K562 (cell line): Measurements from ENCODE around the gene TOM1L2. TPM values are rescaled to one million over a fixed set of nuclear protein-coding genes. Genes with fewer than 3 reads are reported as not detected.

Experiments used
- ATAC-seq: fragments of 200-7000 bp; cut with Tn5 transposase; 3 replicates; pipeline ENCODE4 v1.9.1; 2020; ENCODE audit warnings: moderate library complexity
- BruUV-seq: library from RNA; stranded (reverse); fragments of 400-500 nt; replicated peaks from 2 replicates; lab custom pipeline; 2021; lab: Mats Ljungman, UMichigan
- CTCF ChIA-PET: fragments of 300-600 bp; formaldehyde crosslinking; extraction: SDS; loops from one replicate; lab custom pipeline; 2021; ENCODE audit warnings: low intra/inter-chr PET ratio; lab: Yijun Ruan, JAX
- POLR2A ChIA-PET: fragments of 300-600, 350-650 bp; sonication (Branson Sonifier 250); formaldehyde crosslinking; extraction: SDS; loops from one replicate; lab custom pipeline; 2021; ENCODE audit warnings: antibody characterized with exemption, inconsistent platforms; lab: Yijun Ruan, JAX
- DNase-seq, 4 experiments: peaks; one replicate each; pipeline versions ENCODE4 v3.0.0 to v3.0.0-alpha.2; 2011 to 2018; ENCODE audit warnings: low spot score in 3 of 4, mixed read lengths in 3 of 4; ENCODE audit errors: extremely low read depth in 1 of 4
- FAIRE-seq: peaks from 2 replicates; lab custom pipeline; 2011; peaks lifted over from hg19 to GRCh38; lab: Jason Lieb, UNC
- H2AFZ ChIP-seq: 2 replicates; pipeline ENCODE4 v1.6.0; 2011; ENCODE audit warnings: low read depth, low read length, control low read depth, inconsistent platforms
- H3K27ac ChIP-seq: fragments of 200-600 bp; 3 replicates; pipeline ENCODE4 v1.8.0; 2011; ENCODE audit warnings: low read depth, mild to moderate bottlenecking, control low read depth, inconsistent platforms, low read length, moderate library complexity, mixed read lengths; ENCODE audit errors: extremely low read depth
- H3K27me3 ChIP-seq, 2 experiments: fragments of 300-600 bp in 1 of 2; 2 replicates in 1 of 2; 3 replicates in 1 of 2; pipeline versions ENCODE4 v1.6.0 to v1.8.0; 2011; ENCODE audit warnings: inconsistent platforms in 2 of 2, low read length in 2 of 2, mild to moderate bottlenecking in 1 of 2, mixed read lengths in 1 of 2, moderate library complexity in 1 of 2; ENCODE audit not compliant: control insufficient read depth in 2 of 2, insufficient read depth in 2 of 2
- H3K36me3 ChIP-seq: fragments of 300-600 bp; 3 replicates; pipeline ENCODE4 v1.8.0; 2011; ENCODE audit warnings: mild to moderate bottlenecking, low read length, inconsistent platforms; ENCODE audit not compliant: control insufficient read depth, insufficient read depth
- H3K4me1 ChIP-seq, 2 experiments: fragments of 200-600 bp in 1 of 2; replicated peaks in 1 of 2; 2 replicates in 1 of 2; 3 replicates in 1 of 2; pipeline versions ENCODE4 v1.5.1 to v1.8.0; 2011; ENCODE audit warnings: inconsistent platforms in 2 of 2, low read length in 2 of 2, mild to moderate bottlenecking in 1 of 2, mixed read lengths in 1 of 2, moderate library complexity in 1 of 2; ENCODE audit not compliant: control insufficient read depth in 2 of 2, insufficient read depth in 2 of 2
- H3K4me2 ChIP-seq: 2 replicates; pipeline ENCODE4 v1.6.1; 2011; ENCODE audit warnings: low read length, control low read depth, inconsistent platforms, mixed read lengths; ENCODE audit not compliant: insufficient read depth
- H3K4me3 ChIP-seq: fragments of 200-600 bp; sonication (generic), shearing (Covaris generic); 2 replicates; pipeline ENCODE4 v1.5.1; 2016; ENCODE audit warnings: control low read depth, inconsistent platforms
- H3K79me2 ChIP-seq: fragments of 200-600 bp; 3 replicates; pipeline ENCODE4 v1.8.0; 2011; ENCODE audit warnings: low read length, inconsistent platforms; ENCODE audit not compliant: control insufficient read depth, insufficient read depth
- H3K9ac ChIP-seq, 2 experiments: 2 replicates each; pipeline versions ENCODE4 v1.6.0 to v1.6.1; 2011; ENCODE audit warnings: low read depth in 2 of 2, low read length in 2 of 2, control low read depth in 1 of 2, inconsistent platforms in 1 of 2, mild to moderate bottlenecking in 1 of 2, mixed read lengths in 1 of 2; ENCODE audit not compliant: insufficient read depth in 1 of 2
- H3K9me1 ChIP-seq: one replicate; pipeline ENCODE4 v1.6.0; 2011; ENCODE audit warnings: inconsistent platforms, mild to moderate bottlenecking, low read length, moderate library complexity; ENCODE audit not compliant: control insufficient read depth, insufficient read depth
- H3K9me3 ChIP-seq: replicated peaks from 2 replicates; pipeline ENCODE4 v1.5.1; 2011; ENCODE audit warnings: low read depth, low read length, inconsistent platforms; ENCODE audit not compliant: control insufficient read depth, insufficient read depth
- H4K20me1 ChIP-seq: replicated peaks from 2 replicates; pipeline ENCODE4 v1.6.1; 2011; ENCODE audit warnings: low read length, inconsistent platforms, mixed read lengths; ENCODE audit not compliant: control insufficient read depth, insufficient read depth
- DNMT1 ChIP-seq: fragments of 450-650 bp; IDR thresholded peaks from 2 replicates; pipeline ENCODE4 v1.6.1; 2016; ENCODE audit warnings: antibody characterized with exemption, mild to moderate bottlenecking
- HSF4 ChIP-seq: fragments of 250-450 bp; sonication (Bioruptor Pico); IDR thresholded peaks from 2 replicates; pipeline ENCODE4 v2.1.2; 2022; ENCODE audit warnings: mild to moderate bottlenecking, moderate library complexity, borderline replicate concordance
- IRF2 ChIP-seq: sonication (generic); formaldehyde crosslinking; IDR thresholded peaks from 2 replicates; pipeline ENCODE4 v1.8.1; 2022; ENCODE audit warnings: mild to moderate bottlenecking, missing genetic modification reagents
- MCM7 ChIP-seq, 2 experiments: fragments of 450-650 bp; IDR thresholded peaks; 2 replicates each; pipeline ENCODE4 v1.6.1; 2016 to 2018
- POLR2AphosphoS5 ChIP-seq: IDR thresholded peaks from 2 replicates; pipeline ENCODE4 v1.6.1; 2011; ENCODE audit warnings: mild to moderate bottlenecking, low read depth, low read length, moderate library complexity; ENCODE audit not compliant: control insufficient read depth, insufficient read depth
- POLR2H ChIP-seq: IDR thresholded peaks from 2 replicates; pipeline ENCODE4 v1.6.1; 2016; ENCODE audit warnings: missing genetic modification characterization, low read depth, mild to moderate bottlenecking, control low read depth, missing compliant biosample characterization, moderate library complexity
- POLR3A ChIP-seq: IDR thresholded peaks from 2 replicates; pipeline ENCODE4 v1.6.1; 2011; ENCODE audit warnings: borderline replicate concordance, mild to moderate bottlenecking, moderate library complexity; ENCODE audit not compliant: insufficient read length, insufficient read depth; ENCODE audit errors: extremely low read depth
- PURB ChIP-seq: sonication (generic); formaldehyde crosslinking; IDR thresholded peaks from 2 replicates; pipeline ENCODE4 v1.9.0; 2021; ENCODE audit warnings: low read depth, mild to moderate bottlenecking, missing genetic modification reagents
- RAD21 ChIP-seq, 2 experiments: fragments of 250-450 bp in 1 of 2; fragments of 450-650 bp in 1 of 2; sonication (Bioruptor Pico) in 1 of 2; formaldehyde crosslinking in 1 of 2; IDR thresholded peaks in 1 of 2; conservative IDR thresholded peaks in 1 of 2; 2 replicates each; pipeline versions ENCODE4 v1.4.0 to v1.8.0; 2020 to 2022; ENCODE audit warnings: mild to moderate bottlenecking in 2 of 2, moderate library complexity in 1 of 2
- RBM34 ChIP-seq: fragments of 200-400 bp; formaldehyde crosslinking; IDR thresholded peaks from 2 replicates; pipeline ENCODE4 v1.6.1; 2018; ENCODE audit warnings: low read length, borderline replicate concordance; ENCODE audit not compliant: insufficient read depth
- TBP ChIP-seq: optimal IDR thresholded peaks from 2 replicates; pipeline ENCODE3; 2011; ENCODE audit warnings: low read depth, low read length, improper control_type of control experiment
- TGIF2 ChIP-seq: sonication (generic); formaldehyde crosslinking; IDR thresholded peaks from 2 replicates; pipeline ENCODE4 v1.8.1; 2022; ENCODE audit warnings: mild to moderate bottlenecking, missing genetic modification reagents, moderate library complexity
- ZFPM2 ChIP-seq: fragments of 250-450 bp; sonication (Bioruptor Pico); IDR thresholded peaks from 2 replicates; pipeline ENCODE4 v1.5.1; 2022; ENCODE audit warnings: mild to moderate bottlenecking
- ZNF146 ChIP-seq: IDR thresholded peaks from one replicate; pipeline ENCODE4 v1.6.1; 2018; ENCODE audit warnings: missing compliant biosample characterization; ENCODE audit not compliant: unreplicated experiment
- ZNF57 ChIP-seq: fragments of 450-650 bp; formaldehyde crosslinking; IDR thresholded peaks from 2 replicates; pipeline ENCODE4 v1.4.0; 2020; ENCODE audit warnings: mild to moderate bottlenecking, moderate library complexity
- WGBS: fragments of 100-300 bp; shearing (Covaris generic); methylation state at CpG from one replicate; pipeline ENCODE4 v1.1.6; 2016; ENCODE audit warnings: low coverage, mixed read lengths; ENCODE audit not compliant: insufficient coverage; ENCODE audit errors: missing lambda C conversion rate; 5-methylcytosine and 5-hydroxymethylcytosine counted together
- in situ Hi-C: fragments of 300-500 bp; cut with MboI; formaldehyde crosslinking; loops from 4 replicates; pipeline ENCODE4 v1.15.0; 2018; ENCODE audit warnings: inconsistent platforms, mixed read lengths
- intact Hi-C: fragments of 100-400 bp; cut with micrococcal nuclease; formaldehyde crosslinking; loops from 2 replicates; pipeline ENCODE4 v1.14.2; 2022
- polyA plus RNA-seq, 8 experiments: library from polyadenylated mRNA; depleted of rRNA in 4 of 8; stranded (reverse) in 5 of 8; unstranded in 3 of 8; fragments of >200 nt; fragmentation: Nextera tagmentation in 2 of 8; fragmentation: Illumina TruSeq in 1 of 8; extraction: Ambion mirVana in 2 of 8; extraction: Trizol in 1 of 8; gene quantifications; 2 replicates each; pipeline versions ENCODE4 v1.2.1 to v1.2.3, GENCODE V29; 2011 to 2014; ENCODE audit warnings: inconsistent platforms in 1 of 8, missing spikeins in 1 of 8
- total RNA-seq, 7 experiments: library from RNA; depleted of rRNA in 6 of 7; stranded (reverse); fragments of >200 nt in 6 of 7; fragmentation: Illumina TruSeq in 2 of 7; extraction: Trizol in 2 of 7; gene quantifications; 2 replicates each; pipeline versions ENCODE4 v1.2.1 to v1.2.3, GENCODE V29; 2011 to 2021; ENCODE audit warnings: low replicate concordance in 1 of 7
- TF ChIP-seq, protein P1 (sequence below), 2 experiments: fragments of 450-650 bp; conservative IDR thresholded peaks; 2 replicates each; pipeline ENCODE4 v1.6.1; 2017; ENCODE audit warnings: mild to moderate bottlenecking in 2 of 2, moderate library complexity in 2 of 2
- TF ChIP-seq, protein P2 (sequence below): fragments of 450-650 bp; IDR thresholded peaks from 2 replicates; pipeline ENCODE4 v1.7.1; 2018; ENCODE audit warnings: mild to moderate bottlenecking, low read depth; ENCODE audit not compliant: partially characterized antibody

TOM1L2 gene
- total and polyA plus RNA-seq, 9 of the 15 experiments (the other 6 are each of a cell fraction or from before 2014, with no cell fraction given), result 0.07 to 6.0 (median 2.5) TPM

DNA sequence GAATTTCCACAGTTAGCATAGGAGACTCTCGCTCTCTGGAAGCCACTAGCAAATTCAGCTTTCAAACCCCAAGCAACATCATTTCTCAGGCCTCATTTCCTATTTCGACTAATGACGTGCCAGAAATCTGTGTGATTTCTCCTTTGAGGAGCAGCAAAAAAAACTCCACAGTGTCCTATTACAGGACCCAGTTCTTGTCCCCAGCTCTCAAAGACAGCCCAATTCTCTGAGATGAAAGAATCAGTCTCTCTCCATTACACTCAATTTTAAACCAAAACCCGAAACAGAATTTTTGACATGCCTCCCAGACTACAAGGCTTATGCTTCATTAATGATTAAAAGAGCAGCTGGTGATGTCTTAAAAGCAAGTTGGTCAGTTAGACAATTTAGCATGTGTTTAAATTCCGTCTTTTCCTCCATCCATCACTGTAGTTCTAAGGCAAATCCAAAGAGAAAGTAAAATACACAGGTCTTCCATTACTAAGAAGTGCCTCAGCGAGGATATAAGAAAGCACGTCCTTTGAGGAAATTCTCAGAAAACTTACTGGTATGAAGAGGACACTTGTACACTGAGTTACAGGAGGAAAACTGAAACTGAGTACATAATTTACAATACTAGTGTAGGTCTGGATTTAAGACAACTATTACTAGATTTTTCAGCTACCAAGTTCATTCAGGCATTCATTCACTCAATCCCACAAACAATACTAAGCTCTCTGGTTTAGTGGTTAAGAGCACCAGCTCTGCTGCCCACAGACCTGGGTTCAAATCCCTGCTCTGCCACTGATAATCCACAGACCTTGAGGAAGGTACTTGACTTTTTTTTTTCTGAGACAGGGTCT, 12.5 kb downstream of the TOM1L2 start:
- Histone ChIP-seq H4K20me1 (no peaks in the 10 kb centered on the region; the same call in 1 of the 2 replicates), H3K9me3 (no peaks in the 10 kb centered on the region), H3K4me3 (no peak overlapping the region), H3K4me2 (no peak overlapping the region), H3K27ac (no peak overlapping the region), H3K79me2 (no peaks in the 10 kb centered on the region), H3K4me1 (peaks cover 7 to 8% of the 10 kb centered on the region in 2 experiments; a peak in 3 of 5 replicates), H2AFZ (no peak overlapping the region), H3K27me3 (no peaks in the 10 kb centered on the region), H3K36me3 (no peaks in the 10 kb centered on the region), H3K9me1 (no peaks in the 10 kb centered on the region), H3K9ac (no peak overlapping the region)
- FAIRE-seq (no peak), ATAC-seq (no peak), DNase-seq (no peak)
- TF ChIP-seq HSF4 (CRISPR knock-in tag) (no peak), ZNF146 (CRISPR knock-in tag) (no peak), RBM34 (no peak), TBP (peak; percentile 90), PURB (CRISPR knock-in tag) (no peak), ZFPM2 (CRISPR knock-in tag) (no peak), MCM7 (IDR thresholded peaks at IDR 0.05) (no peak), IRF2 (CRISPR knock-in tag) (no peak), POLR2AphosphoS5 (no peak), TGIF2 (CRISPR knock-in tag) (no peak), DNMT1 (no peak), POLR3A (peak; percentile 71), POLR2H (tag) (peak; percentile 43; the same call in 1 of the 2 replicates), RAD21 (CRISPR knock-in tag; conservative IDR thresholded peaks at IDR 0.05 in 1 of 2, IDR thresholded peaks at IDR 0.05 in 1 of 2) (no peak), ZNF57 (no peak)
- TF ChIP-seq, protein P1, sequence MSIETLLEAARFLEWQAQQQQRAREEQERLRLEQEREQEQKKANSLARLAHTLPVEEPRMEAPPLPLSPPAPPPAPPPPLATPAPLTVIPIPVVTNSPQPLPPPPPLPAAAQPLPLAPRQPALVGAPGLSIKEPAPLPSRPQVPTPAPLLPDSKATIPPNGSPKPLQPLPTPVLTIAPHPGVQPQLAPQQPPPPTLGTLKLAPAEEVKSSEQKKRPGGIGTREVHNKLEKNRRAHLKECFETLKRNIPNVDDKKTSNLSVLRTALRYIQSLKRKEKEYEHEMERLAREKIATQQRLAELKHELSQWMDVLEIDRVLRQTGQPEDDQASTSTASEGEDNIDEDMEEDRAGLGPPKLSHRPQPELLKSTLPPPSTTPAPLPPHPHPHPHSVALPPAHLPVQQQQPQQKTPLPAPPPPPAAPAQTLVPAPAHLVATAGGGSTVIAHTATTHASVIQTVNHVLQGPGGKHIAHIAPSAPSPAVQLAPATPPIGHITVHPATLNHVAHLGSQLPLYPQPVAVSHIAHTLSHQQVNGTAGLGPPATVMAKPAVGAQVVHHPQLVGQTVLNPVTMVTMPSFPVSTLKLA (conservative IDR thresholded peaks at IDR 0.05), result no peak
- TF ChIP-seq, protein P2, sequence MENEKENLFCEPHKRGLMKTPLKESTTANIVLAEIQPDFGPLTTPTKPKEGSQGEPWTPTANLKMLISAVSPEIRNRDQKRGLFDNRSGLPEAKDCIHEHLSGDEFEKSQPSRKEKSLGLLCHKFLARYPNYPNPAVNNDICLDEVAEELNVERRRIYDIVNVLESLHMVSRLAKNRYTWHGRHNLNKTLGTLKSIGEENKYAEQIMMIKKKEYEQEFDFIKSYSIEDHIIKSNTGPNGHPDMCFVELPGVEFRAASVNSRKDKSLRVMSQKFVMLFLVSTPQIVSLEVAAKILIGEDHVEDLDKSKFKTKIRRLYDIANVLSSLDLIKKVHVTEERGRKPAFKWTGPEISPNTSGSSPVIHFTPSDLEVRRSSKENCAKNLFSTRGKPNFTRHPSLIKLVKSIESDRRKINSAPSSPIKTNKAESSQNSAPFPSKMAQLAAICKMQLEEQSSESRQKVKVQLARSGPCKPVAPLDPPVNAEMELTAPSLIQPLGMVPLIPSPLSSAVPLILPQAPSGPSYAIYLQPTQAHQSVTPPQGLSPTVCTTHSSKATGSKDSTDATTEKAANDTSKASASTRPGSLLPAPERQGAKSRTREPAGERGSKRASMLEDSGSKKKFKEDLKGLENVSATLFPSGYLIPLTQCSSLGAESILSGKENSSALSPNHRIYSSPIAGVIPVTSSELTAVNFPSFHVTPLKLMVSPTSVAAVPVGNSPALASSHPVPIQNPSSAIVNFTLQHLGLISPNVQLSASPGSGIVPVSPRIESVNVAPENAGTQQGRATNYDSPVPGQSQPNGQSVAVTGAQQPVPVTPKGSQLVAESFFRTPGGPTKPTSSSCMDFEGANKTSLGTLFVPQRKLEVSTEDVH, result no peak
- WGBS, result 39% methylated on average over 7 of the region's 7 CpGs
- in situ Hi-C loops (no loop called here), intact Hi-C loops (no loop called here)
- no TSS peak for BruUV-seq
- ChIA-PET CTCF (no interaction called here), POLR2A (interaction anchor here (0.6 to 0.8 kb wide), 3 partner anchors 10 to 14 kb away, joined by 3 read pairs; no protein-coding TSS in a partner anchor)
